Liver (tissue), 3 donors: ENCODE measurements around the gene CD276.

Experiments
- ATF3 ChIP-seq: IDR thresholded peaks from 2 replicates; pipeline ENCODE4 v1.6.1; 2016; ENCODE audit warnings: antibody characterized with exemption
- CTCF ChIP-seq: fragments of 150-350 bp; IDR thresholded peaks from 2 replicates; pipeline ENCODE4 v1.5.1; 2017; ENCODE audit warnings: improper control_type of control experiment, low read depth, low read length; ENCODE audit not compliant: missing input control
- GABPA ChIP-seq, 2 donors: IDR thresholded peaks in 1 of 2; conservative IDR thresholded peaks in 1 of 2; 2 replicates each; pipeline ENCODE4 v1.6.1; 2016; ENCODE audit warnings: antibody characterized with exemption in 2 of 2, mild to moderate bottlenecking in 1 of 2, moderate library complexity in 1 of 2
- HNF4A ChIP-seq, 2 donors: conservative IDR thresholded peaks; 2 replicates each; pipeline ENCODE4 v1.6.1; 2016; ENCODE audit warnings: antibody characterized with exemption in 2 of 2, mild to moderate bottlenecking in 2 of 2
- JUND ChIP-seq, 2 donors: IDR thresholded peaks; 2 replicates each; pipeline ENCODE4 v1.6.1; 2016; ENCODE audit warnings: antibody characterized with exemption in 2 of 2
- MAX ChIP-seq: IDR thresholded peaks from 2 replicates; pipeline ENCODE4 v1.6.1; 2016; ENCODE audit warnings: antibody characterized with exemption
- NR2F2 ChIP-seq: IDR thresholded peaks from 2 replicates; pipeline ENCODE4 v1.6.1; 2016; ENCODE audit warnings: antibody characterized with exemption
- RAD21 ChIP-seq, 2 donors: IDR thresholded peaks; 2 replicates each; pipeline ENCODE4 v1.6.1; 2016; ENCODE audit warnings: antibody characterized with exemption in 2 of 2, mild to moderate bottlenecking in 2 of 2
- REST ChIP-seq: IDR thresholded peaks from 2 replicates; pipeline ENCODE4 v1.6.1; 2016; ENCODE audit warnings: antibody characterized with exemption, mild to moderate bottlenecking
- SP1 ChIP-seq: IDR thresholded peaks from 2 replicates; pipeline ENCODE4 v1.6.1; 2018; ENCODE audit warnings: antibody characterized with exemption, mild to moderate bottlenecking
- TAF1 ChIP-seq: conservative IDR thresholded peaks from 2 replicates; pipeline ENCODE4 v1.6.1; 2016; ENCODE audit warnings: antibody characterized with exemption, mild to moderate bottlenecking
- YY1 ChIP-seq: IDR thresholded peaks from 2 replicates; pipeline ENCODE4 v1.6.1; 2016; ENCODE audit warnings: antibody characterized with exemption, mild to moderate bottlenecking
- ZBTB33 ChIP-seq: IDR thresholded peaks from 2 replicates; pipeline ENCODE4 v1.6.1; 2016; ENCODE audit warnings: antibody characterized with exemption
- donor health status: healthy.
- donor health status: healthy.

- TF ChIP-seq MAX (no peak), CTCF (no peak), TAF1 (no peak), ATF3 (no peak), SP1 (no peak), NR2F2 (no peak), GABPA (IDR thresholded peaks at IDR 0.05 in 1 of 2, conservative IDR thresholded peaks at IDR 0.05 in 1 of 2) (no peak), RAD21 (IDR thresholded peaks at IDR 0.05) (no peak), REST (no peak), HNF4A (conservative IDR thresholded peaks at IDR 0.05) (no peak), YY1 (no peak), JUND (IDR thresholded peaks at IDR 0.05) (no peak), ZBTB33 (no peak)
These were observed 25.1 kb downstream of the CD276 start for GRCh38 chr15:73709241-73709640.
